ENCODE data around the gene TMEM132D.

The TMEM132D gene

GRCh38 chr12:129873111-129873832, 30.6 kb downstream of the TMEM132D start:
- DNase-seq (ENCODE audit: low spot score): no peak

DNA sequence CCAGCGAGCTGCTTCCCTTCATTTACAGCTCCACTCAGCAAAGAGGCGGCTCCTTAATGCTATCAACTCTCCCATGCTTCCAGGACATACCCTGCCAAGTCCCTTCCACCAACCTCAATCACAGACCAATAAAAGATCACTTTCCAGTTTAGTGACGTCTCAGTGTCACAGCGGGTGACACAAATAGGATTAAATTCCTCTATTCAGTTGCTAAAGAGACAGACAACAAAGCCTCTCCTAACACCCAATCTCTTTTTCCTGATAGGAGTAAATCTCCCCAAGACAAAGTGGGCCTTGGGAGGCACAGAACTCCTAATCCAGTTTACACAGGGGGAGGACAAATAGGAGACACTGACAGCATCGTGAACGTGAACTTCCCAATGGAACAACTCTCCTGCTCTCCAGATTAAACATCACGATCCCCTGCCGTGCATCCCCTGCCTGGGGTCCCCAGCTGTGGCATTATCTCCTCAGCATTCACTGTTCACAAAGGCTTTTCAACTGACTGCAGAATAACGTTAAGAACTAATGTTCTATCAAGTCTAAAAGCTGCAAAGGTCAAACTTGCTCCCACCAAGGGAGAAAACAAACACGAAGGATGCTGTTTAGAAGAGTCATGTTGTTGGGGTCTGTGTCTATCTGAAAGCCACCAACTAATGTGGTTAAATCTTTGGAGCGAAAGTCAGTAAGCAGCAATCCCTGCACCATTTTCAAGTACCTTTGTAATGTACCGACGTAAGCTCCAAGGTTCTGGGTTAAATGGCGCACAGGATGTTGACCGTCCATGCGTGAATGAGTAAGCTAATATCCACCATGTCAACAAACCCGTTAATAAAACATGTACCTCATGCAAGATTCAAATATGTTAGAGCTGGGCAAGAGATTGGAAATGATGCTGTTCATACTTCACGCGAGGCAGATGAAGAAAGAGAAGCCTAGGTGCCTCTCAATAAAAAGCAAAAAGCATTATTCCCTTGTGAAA, 31.5 kb downstream of the TMEM132D start:
- DNase-seq (ENCODE audit: low spot score): peak; percentile 79

DNA sequence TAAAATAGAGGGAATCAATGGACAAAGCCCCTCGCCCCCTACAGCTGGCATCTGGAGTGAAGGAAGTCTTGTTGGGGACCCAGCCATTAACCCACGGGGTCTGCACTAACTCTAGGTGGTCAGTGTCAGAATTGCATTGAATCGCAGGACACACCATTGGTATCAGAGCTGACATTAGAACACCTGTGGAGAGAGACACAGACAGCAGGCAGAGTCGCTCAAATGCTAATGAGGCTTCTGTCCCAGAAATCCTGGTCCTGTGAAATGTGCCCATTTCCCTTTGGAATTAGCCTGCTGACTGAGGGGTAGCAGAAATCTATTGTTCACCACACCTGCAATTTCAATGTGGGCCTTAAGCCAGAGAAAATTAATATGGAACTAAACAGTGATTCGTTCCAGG, 33.0 kb downstream of the TMEM132D start:
- DNase-seq (ENCODE audit: low spot score): peak; percentile 41

DNA sequence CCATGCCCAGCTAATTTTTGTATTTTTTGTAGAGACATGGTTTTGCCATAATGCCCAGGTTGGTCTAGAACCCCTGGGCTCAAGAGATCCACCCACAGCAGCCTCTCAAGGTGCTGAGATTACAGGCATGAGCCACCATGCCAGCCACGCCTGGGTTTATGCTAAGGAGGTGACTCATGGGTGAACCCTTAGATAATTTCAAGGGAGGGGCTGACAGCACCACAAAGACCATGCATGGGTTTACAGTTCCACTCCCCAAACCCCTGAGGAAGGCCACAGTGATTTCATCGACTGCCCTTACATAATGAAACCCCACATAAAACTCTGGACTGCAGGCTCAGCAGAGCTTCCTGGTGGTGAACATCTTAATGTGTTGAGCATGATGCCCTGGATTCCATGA, 33.7 kb downstream of the TMEM132D start:
- DNase-seq (ENCODE audit: low spot score): peak; percentile 32

DNA sequence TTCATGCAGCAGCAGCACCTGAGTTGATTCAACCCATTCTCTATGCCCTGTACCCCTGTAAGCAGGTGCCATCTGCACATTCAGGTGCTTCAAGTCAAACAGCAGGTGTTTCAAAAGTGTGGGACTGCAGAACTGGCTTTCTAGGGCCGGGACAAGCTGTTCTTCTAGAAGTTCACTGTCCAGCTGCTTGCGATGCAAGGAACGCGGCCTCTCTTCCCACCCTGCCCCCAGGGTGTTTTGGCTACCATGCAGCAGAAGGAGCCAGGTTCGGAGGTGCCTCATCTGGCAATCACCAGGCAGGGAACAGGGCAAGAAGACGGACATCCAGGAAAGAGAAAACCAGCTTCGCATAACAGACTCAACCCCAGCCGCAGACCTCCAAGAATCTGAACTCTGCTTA, 35.2 kb downstream of the TMEM132D start:
- DNase-seq (ENCODE audit: low spot score): no peak

GRCh38 chr12:129863938-129864337, 39.9 kb downstream of the TMEM132D start:
- DNase-seq (ENCODE audit: low spot score): no peak

- no peak for DNase-seq (ENCODE audit: low spot score)
Observed at GRCh38 chr12:129862561-129863175, 41.2 kb downstream of the TMEM132D start.

- no peak for DNase-seq (ENCODE audit: low spot score)
Observed at GRCh38 chr12:129861951-129862350, 41.9 kb downstream of the TMEM132D start.

DNA sequence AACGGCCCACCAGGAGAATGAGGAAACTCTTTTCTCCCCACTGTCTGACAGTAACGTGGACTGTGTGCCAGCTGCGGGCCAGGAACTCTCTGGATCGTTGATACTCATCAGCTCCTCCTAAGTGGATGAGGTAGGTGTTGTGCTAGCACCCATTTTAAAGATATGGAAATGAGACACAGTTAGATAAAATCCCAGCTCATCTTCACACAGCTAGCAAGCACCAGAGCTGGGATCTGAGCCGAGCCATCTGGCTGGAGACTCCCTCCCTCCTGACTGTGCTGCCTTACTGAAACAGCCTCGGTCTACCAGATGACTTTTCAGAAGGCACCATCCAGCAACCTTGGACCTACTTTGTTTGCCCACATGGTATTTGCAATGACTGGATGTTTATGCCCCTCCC, 49.2 kb downstream of the TMEM132D start:
- no peak for DNase-seq (ENCODE audit: low spot score)

DNA sequence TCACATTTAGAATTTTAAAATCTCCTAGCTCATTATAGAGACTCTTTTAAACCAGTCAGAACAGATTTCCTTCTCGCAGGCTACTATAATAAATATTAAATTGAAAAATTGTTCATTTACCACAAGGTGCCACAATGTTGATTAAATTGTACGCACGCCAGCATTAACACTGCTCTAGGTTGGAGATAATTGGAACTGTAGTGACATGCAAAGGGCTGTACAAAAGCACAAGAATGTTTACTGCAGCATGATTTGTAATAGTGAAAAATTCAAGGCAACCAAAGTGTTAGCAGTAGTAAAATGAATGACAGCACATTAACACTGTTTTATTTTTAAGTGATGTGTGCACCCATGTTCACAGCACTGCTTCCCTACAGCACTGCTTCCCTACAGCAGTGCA, 52.5 kb downstream of the TMEM132D start:
- no peak for DNase-seq (ENCODE audit: low spot score)

GRCh38 chr12:129848876-129849275, 54.9 kb downstream of the TMEM132D start:
- no peak for DNase-seq (ENCODE audit: low spot score)

- no peak for DNase-seq (ENCODE audit: low spot score)
Observed at GRCh38 chr12:129847063-129847462, 56.8 kb downstream of the TMEM132D start.

GRCh38 chr12:129844662-129845220, 59.1 kb downstream of the TMEM132D start:
- DNase-seq (ENCODE audit: low spot score): no peak

DNA sequence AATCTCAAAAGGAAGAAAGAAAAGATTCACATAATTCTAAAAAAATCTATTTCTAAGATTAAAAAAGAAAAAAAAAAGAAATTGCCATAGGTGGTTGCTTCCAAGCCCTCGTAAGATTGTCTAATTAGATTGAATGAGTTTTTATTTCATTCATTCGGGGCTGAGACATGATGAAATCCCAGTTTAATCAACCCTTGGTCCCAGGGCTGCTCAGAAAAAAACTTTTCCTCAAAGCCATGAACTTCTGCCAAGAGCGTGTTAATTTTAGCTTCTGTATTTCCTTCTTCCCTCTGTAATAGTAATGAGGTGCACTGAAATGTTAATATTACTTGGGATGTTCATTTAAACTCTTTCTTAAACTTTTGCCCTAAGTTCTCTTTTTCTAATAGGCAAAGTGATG, 62.6 kb downstream of the TMEM132D start:
- DNase-seq (ENCODE audit: low spot score): no peak

DNA sequence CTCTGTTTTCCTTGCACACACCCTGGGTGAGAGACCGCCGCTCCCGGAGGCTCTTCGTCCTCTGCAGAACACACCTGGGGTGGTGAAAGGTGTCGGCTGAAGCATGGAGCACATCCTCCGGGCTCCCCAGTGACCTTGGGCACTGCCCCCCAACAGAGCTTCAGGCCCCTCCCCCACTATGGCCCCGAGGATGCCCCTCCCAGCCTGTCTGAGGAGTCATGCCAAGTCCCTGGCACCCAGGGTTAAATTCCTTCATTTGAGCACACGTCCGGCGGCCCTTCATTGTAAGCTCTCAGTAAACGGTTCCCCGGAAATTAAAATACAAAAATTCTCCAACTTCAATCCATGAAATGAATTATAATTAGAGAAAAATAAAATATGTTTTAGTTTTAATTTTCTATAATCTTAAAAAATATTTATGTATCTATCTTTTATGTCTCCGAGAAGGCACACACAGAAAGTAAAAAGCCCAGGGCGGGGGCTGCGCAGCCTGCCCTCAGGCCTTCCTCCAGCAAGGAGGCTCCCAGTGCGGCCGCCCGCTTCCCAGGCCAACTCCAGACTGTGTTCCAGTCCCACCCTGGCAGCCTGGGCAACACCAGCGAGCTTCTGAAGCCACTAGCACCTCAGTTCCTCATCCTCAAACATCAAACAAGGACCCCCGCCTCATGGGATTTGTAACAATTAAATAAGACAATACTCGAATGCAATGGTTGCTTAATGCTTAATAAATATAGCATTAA, 63.5 kb downstream of the TMEM132D start:
- DNase-seq (ENCODE audit: low spot score): no peak

- DNase-seq (ENCODE audit: low spot score): no peak
Observed at GRCh38 chr12:129839679-129840078, 64.1 kb downstream of the TMEM132D start.

DNA sequence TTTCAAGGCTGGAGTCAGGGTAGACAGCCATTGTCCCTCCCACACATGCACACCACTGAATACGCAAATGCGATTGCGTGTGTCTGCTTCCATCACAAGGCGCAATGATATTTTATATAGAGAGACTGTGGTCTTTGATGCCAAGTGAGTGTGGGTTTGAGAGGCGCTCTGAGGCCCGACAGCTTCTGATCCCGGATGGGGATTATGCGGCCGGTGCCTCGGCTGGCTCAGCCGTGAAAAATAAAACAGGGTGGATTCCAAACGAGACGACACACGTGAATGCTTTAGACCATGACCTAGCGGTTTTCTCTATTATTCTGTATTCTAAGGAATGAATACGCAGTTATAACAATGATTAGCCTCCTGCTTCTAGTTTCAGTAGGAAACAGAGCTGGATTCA, 72.5 kb downstream of the TMEM132D start:
- no peak for DNase-seq (ENCODE audit: low spot score)

GRCh38 chr12:129830796-129831195, 73.0 kb downstream of the TMEM132D start:
- DNase-seq (ENCODE audit: low spot score): no peak

- no peak for DNase-seq (ENCODE audit: low spot score)
Observed at GRCh38 chr12:129827866-129828384, 75.9 kb downstream of the TMEM132D start.

GRCh38 chr12:129827102-129827865, 76.5 kb downstream of the TMEM132D start:
- DNase-seq (ENCODE audit: low spot score): no peak

DNA sequence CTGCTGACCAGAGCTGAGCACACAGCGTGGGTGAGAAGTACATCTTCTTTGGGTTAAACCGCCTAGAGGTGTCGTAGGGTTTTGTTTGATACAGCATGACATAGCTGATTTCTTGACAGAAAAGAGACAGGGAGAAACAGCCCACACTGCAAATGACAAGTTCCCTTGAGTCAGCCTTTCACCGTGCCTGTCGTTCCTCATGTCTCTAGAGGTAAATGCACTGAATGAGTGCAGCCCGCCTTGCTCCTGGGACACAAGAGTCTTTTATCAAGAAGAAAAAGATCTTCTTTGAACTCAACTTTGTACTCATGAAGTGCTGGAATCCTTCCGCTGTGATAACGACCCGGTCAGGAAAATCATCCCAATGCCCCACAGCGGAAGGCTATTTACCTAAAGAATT, 77.6 kb downstream of the TMEM132D start:
- no peak for DNase-seq (ENCODE audit: low spot score)
